HEK293 (cell line): ENCODE results near the gene RBFOX1.

ENCODE experiments used
- CTCF ChIA-PET: fragments of 350-600 bp; formaldehyde crosslinking; extraction: SDS; loops from one replicate; lab custom pipeline; 2021; ENCODE audit warnings: antibody characterized with exemption; lab: Yijun Ruan, JAX
- POLR2A ChIA-PET: fragments of 300-600 bp; formaldehyde crosslinking; extraction: SDS; loops from one replicate; lab custom pipeline; 2020; ENCODE audit warnings: antibody characterized with exemption, inconsistent platforms; lab: Yijun Ruan, JAX
- H3K27ac ChIP-seq: fragments of 200-500 bp; sonication (Bioruptor generic); 2 replicates; pipeline ENCODE4 v1.5.1; 2014; ENCODE audit warnings: low read depth, low read length, control low read depth, inconsistent platforms; ENCODE audit errors: extremely low read depth
- H3K36me3 ChIP-seq, 2 experiments: fragments of 200-500 bp in 1 of 2; sonication (Bioruptor generic) in 1 of 2; 1 replicate in 1 of 2; 2 replicates in 1 of 2; pipeline ENCODE4 v1.5.1; 2014 to 2017; ENCODE audit warnings: inconsistent platforms in 2 of 2, low read length in 2 of 2; ENCODE audit not compliant: control insufficient read depth in 2 of 2, insufficient read depth in 1 of 2
- H3K4me1 ChIP-seq: fragments of 200-500 bp; sonication (Bioruptor generic); 2 replicates; pipeline ENCODE4 v1.5.1; 2014; ENCODE audit warnings: mild to moderate bottlenecking, low read length, inconsistent platforms; ENCODE audit not compliant: control insufficient read depth, insufficient read depth
- H3K4me3 ChIP-seq: 2 replicates; pipeline ENCODE4 v1.5.1; 2011; ENCODE audit warnings: low read depth, mild to moderate bottlenecking, control low read depth, low read length, moderate library complexity
- H3K9me3 ChIP-seq: fragments of 200-500 bp; sonication (Bioruptor generic); 2 replicates; pipeline ENCODE4 v1.5.1; 2014; ENCODE audit warnings: low read depth, low read length, inconsistent platforms; ENCODE audit not compliant: control insufficient read depth, insufficient read depth
- GLI2 ChIP-seq: fragments of 450-650 bp; formaldehyde crosslinking; IDR thresholded peaks from 2 replicates; pipeline ENCODE4; 2017; ENCODE audit warnings: missing biosample characterization, missing genetic modification characterization, low read depth, borderline replicate concordance
- KLF7 ChIP-seq: fragments of 450-650 bp; formaldehyde crosslinking; IDR thresholded peaks from 2 replicates; pipeline ENCODE4 v1.5.1; 2016; ENCODE audit warnings: missing biosample characterization, missing genetic modification characterization, borderline replicate concordance
- OSR2 ChIP-seq: fragments of 450-650 bp; formaldehyde crosslinking; IDR thresholded peaks from 2 replicates; pipeline ENCODE4 v1.5.1; 2016; ENCODE audit warnings: missing biosample characterization, missing genetic modification characterization
- REST ChIP-seq: fragments of 450-650 bp; formaldehyde crosslinking; IDR thresholded peaks from 2 replicates; pipeline ENCODE4 v1.5.1; 2016; ENCODE audit warnings: missing biosample characterization, missing genetic modification characterization
- SCRT1 ChIP-seq: fragments of 450-650 bp; formaldehyde crosslinking; IDR thresholded peaks from 2 replicates; pipeline ENCODE4 v1.5.1; 2016; ENCODE audit warnings: missing biosample characterization, missing genetic modification characterization, borderline replicate concordance
- TCF7L2 ChIP-seq: IDR thresholded peaks from 2 replicates; pipeline ENCODE4 v1.6.1; 2011; ENCODE audit warnings: low read depth, mild to moderate bottlenecking, inconsistent platforms, low read length, moderate library complexity, borderline replicate concordance
- TRIM28 ChIP-seq: IDR thresholded peaks from 2 replicates; pipeline ENCODE4 v1.6.1; 2011; ENCODE audit warnings: low read length, control low read depth, borderline replicate concordance
- TSHZ1 ChIP-seq: fragments of 450-650 bp; formaldehyde crosslinking; IDR thresholded peaks from 2 replicates; pipeline ENCODE4 v1.5.1; 2016; ENCODE audit warnings: missing biosample characterization, missing genetic modification characterization, borderline replicate concordance
- ZBTB6 ChIP-seq: fragments of 450-650 bp; formaldehyde crosslinking; IDR thresholded peaks from 2 replicates; pipeline ENCODE4 v1.5.1; 2017; ENCODE audit warnings: missing biosample characterization, missing genetic modification characterization
- ZFHX2 ChIP-seq: fragments of 450-650 bp; formaldehyde crosslinking; conservative IDR thresholded peaks from 2 replicates; pipeline ENCODE4 v1.5.1; 2016; ENCODE audit warnings: missing biosample characterization, missing genetic modification characterization
- ZNF114 ChIP-seq: fragments of 450-650 bp; formaldehyde crosslinking; IDR thresholded peaks from 2 replicates; pipeline ENCODE4 v1.5.0; 2017; ENCODE audit warnings: missing biosample characterization, missing genetic modification characterization
- ZNF146 ChIP-seq: fragments of 450-650 bp; formaldehyde crosslinking; IDR thresholded peaks from 2 replicates; pipeline ENCODE4 v1.5.1; 2016; ENCODE audit warnings: missing biosample characterization, missing genetic modification characterization
- ZNF23 ChIP-seq: fragments of 450-650 bp; formaldehyde crosslinking; IDR thresholded peaks from 2 replicates; pipeline ENCODE4 v1.5.1; 2016; ENCODE audit warnings: missing biosample characterization, missing genetic modification characterization, borderline replicate concordance
- ZNF311 ChIP-seq: fragments of 450-650 bp; formaldehyde crosslinking; IDR thresholded peaks from 2 replicates; pipeline ENCODE4 v1.5.1; 2017; ENCODE audit warnings: missing biosample characterization, missing genetic modification characterization, borderline replicate concordance
- ZNF324 ChIP-seq: fragments of 450-650 bp; formaldehyde crosslinking; IDR thresholded peaks from 2 replicates; pipeline ENCODE4 v1.5.1; 2016; ENCODE audit warnings: missing biosample characterization, missing genetic modification characterization
- ZNF391 ChIP-seq: fragments of 450-650 bp; formaldehyde crosslinking; IDR thresholded peaks from 2 replicates; pipeline ENCODE4 v1.5.1; 2016; ENCODE audit warnings: low read depth, missing biosample characterization, missing genetic modification characterization, borderline replicate concordance
- ZNF510 ChIP-seq: fragments of 450-650 bp; formaldehyde crosslinking; IDR thresholded peaks from 2 replicates; pipeline ENCODE4 v1.5.1; 2018; ENCODE audit warnings: mild to moderate bottlenecking, missing genetic modification characterization, missing biosample characterization; ENCODE audit not compliant: insufficient replicate concordance
- ZNF555 ChIP-seq: fragments of 450-650 bp; formaldehyde crosslinking; conservative IDR thresholded peaks from 2 replicates; pipeline ENCODE4 v1.5.1; 2017; ENCODE audit warnings: missing biosample characterization, mild to moderate bottlenecking, missing genetic modification characterization, inconsistent platforms
- ZNF600 ChIP-seq: fragments of 450-650 bp; formaldehyde crosslinking; IDR thresholded peaks from 2 replicates; pipeline ENCODE4 v1.5.1; 2016; ENCODE audit warnings: missing biosample characterization, missing genetic modification characterization
- ZNF610 ChIP-seq: fragments of 450-650 bp; formaldehyde crosslinking; IDR thresholded peaks from 2 replicates; pipeline ENCODE4 v1.5.1; 2016; ENCODE audit warnings: missing biosample characterization, missing genetic modification characterization, borderline replicate concordance
- ZNF629 ChIP-seq: fragments of 450-650 bp; formaldehyde crosslinking; IDR thresholded peaks from 2 replicates; pipeline ENCODE4 v1.5.1; 2017; ENCODE audit warnings: missing biosample characterization, missing genetic modification characterization
- ZNF707 ChIP-seq: fragments of 450-650 bp; formaldehyde crosslinking; IDR thresholded peaks from 2 replicates; pipeline ENCODE4 v1.5.1; 2016; ENCODE audit warnings: missing biosample characterization, missing genetic modification characterization
- ZSCAN23 ChIP-seq: fragments of 450-650 bp; formaldehyde crosslinking; IDR thresholded peaks from 2 replicates; pipeline ENCODE4 v1.5.1; 2016; ENCODE audit warnings: missing biosample characterization, missing genetic modification characterization
- TF ChIP-seq, protein P1 (sequence below): fragments of 450-650 bp; formaldehyde crosslinking; IDR thresholded peaks from 2 replicates; pipeline ENCODE4 v1.5.1; 2017; ENCODE audit warnings: missing biosample characterization, missing genetic modification characterization
- TF ChIP-seq, protein P2 (sequence below): fragments of 450-650 bp; formaldehyde crosslinking; IDR thresholded peaks from 2 replicates; pipeline ENCODE4 v1.5.1; 2016; ENCODE audit warnings: missing biosample characterization, missing genetic modification characterization

Gene RBFOX1

DNA sequence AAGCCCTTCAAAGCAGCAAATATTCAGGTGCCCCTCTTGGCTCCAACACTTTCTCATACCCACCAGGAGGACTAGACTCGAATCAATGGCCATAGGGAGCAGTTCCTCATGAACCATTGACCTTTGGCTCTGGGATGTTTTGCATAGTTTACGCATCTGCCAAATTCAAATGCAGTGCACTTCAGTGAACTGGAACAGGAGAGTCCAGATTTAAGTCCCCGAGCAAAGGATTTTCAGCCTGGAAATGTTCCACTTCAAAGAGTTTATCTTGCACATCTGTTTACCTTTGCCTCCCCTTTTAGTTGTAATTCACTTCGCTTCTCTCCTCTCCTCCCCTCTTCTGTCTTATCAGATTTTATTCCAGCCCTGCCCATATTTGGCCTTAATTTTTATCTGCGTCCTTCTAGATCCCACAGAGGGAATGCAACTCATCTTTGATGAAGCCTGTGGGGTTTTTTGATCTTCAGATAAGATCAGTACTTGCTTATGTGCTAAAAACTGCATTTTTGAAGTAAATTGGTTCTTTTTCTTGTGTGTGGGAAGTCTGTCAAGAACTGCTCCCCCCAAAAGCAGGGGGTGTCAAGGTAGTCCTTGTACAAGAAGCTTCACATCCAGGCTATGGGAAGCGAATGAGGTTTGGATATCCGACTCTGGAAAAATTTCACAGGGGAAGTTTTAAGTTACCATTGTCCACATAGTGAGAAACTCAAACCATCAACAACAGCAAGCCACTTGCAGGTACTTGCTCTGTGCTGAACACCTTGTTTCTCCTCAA, 281.6 kb downstream of the RBFOX1 start:
- ChIA-PET CTCF (no interaction called here), POLR2A (no interaction called here)
- H3K4me3 ChIP-seq, result no peak overlapping the region
- no peaks in the 10 kb centered on the region for H3K36me3 ChIP-seq
- no peaks in the 10 kb centered on the region for H3K9me3 ChIP-seq
- TF ChIP-seq ZNF600 (tag by site-specific recombination) (no peak), ZNF555 (tag by site-specific recombination) (no peak), ZNF146 (tag by site-specific recombination) (no peak), ZNF707 (no peak), ZFHX2 (tag by site-specific recombination) (no peak), KLF7 (no peak), ZNF391 (tag by site-specific recombination) (no peak), OSR2 (tag by site-specific recombination) (no peak), TSHZ1 (tag by site-specific recombination) (no peak), SCRT1 (tag by site-specific recombination) (no peak), ZNF610 (tag by site-specific recombination) (no peak), GLI2 (no peak), ZBTB6 (tag by site-specific recombination) (no peak), ZSCAN23 (tag by site-specific recombination) (no peak), TCF7L2 (no peak)
- TF ChIP-seq, protein P1, sequence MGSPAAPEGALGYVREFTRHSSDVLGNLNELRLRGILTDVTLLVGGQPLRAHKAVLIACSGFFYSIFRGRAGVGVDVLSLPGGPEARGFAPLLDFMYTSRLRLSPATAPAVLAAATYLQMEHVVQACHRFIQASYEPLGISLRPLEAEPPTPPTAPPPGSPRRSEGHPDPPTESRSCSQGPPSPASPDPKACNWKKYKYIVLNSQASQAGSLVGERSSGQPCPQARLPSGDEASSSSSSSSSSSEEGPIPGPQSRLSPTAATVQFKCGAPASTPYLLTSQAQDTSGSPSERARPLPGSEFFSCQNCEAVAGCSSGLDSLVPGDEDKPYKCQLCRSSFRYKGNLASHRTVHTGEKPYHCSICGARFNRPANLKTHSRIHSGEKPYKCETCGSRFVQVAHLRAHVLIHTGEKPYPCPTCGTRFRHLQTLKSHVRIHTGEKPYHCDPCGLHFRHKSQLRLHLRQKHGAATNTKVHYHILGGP (tag by site-specific recombination), result no peak
- no peak overlapping the region for H3K27ac ChIP-seq
- no peaks in the 10 kb centered on the region for H3K4me1 ChIP-seq

- H3K9me3 ChIP-seq, result no peaks in the 10 kb centered on the region
- no peak overlapping the region for H3K4me3 ChIP-seq
- no peaks in the 10 kb centered on the region for H3K36me3 ChIP-seq
- H3K4me1 ChIP-seq, result no peaks in the 10 kb centered on the region
- no peak overlapping the region for H3K27ac ChIP-seq
- ChIA-PET CTCF (no interaction called here), POLR2A (no interaction called here)
- TF ChIP-seq ZNF23 (tag by site-specific recombination) (no peak), REST (tag by site-specific recombination) (no peak), ZNF629 (no peak), ZNF324 (tag by site-specific recombination) (no peak), ZNF114 (tag by site-specific recombination) (no peak), TRIM28 (no peak), ZNF510 (tag by site-specific recombination) (no peak), ZNF311 (no peak)
- TF ChIP-seq, protein P2, sequence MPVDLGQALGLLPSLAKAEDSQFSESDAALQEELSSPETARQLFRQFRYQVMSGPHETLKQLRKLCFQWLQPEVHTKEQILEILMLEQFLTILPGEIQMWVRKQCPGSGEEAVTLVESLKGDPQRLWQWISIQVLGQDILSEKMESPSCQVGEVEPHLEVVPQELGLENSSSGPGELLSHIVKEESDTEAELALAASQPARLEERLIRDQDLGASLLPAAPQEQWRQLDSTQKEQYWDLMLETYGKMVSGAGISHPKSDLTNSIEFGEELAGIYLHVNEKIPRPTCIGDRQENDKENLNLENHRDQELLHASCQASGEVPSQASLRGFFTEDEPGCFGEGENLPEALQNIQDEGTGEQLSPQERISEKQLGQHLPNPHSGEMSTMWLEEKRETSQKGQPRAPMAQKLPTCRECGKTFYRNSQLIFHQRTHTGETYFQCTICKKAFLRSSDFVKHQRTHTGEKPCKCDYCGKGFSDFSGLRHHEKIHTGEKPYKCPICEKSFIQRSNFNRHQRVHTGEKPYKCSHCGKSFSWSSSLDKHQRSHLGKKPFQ (tag by site-specific recombination), result no peak
These were observed 282.9 kb downstream of the RBFOX1 start for GRCh38 chr16:7615565-7615964.
